K562 (cell line): ENCODE measurements around the gene RAD51AP2. TPM values are rescaled to one million over a fixed set of nuclear protein-coding genes. Genes with fewer than 3 reads are reported as not detected.

Source experiments
- ASH1L ChIP-seq: fragments of 450-650 bp; IDR thresholded peaks from 2 replicates; pipeline ENCODE4 v1.6.1; 2018; ENCODE audit warnings: borderline replicate concordance, mild to moderate bottlenecking, low read depth; ENCODE audit not compliant: partially characterized antibody
- BDP1 ChIP-seq: IDR thresholded peaks from 3 replicates; pipeline ENCODE4 v1.6.1; 2011; ENCODE audit not compliant: insufficient read length, insufficient read depth
- BHLHE40 ChIP-seq: IDR thresholded peaks from 2 replicates; pipeline ENCODE4 v1.6.1; 2011; ENCODE audit warnings: low read length, improper control_type of control experiment
- ELF2 ChIP-seq: fragments of 250-450 bp; sonication (Bioruptor Pico); IDR thresholded peaks from 2 replicates; pipeline ENCODE4 v1.5.0; 2021; ENCODE audit warnings: mild to moderate bottlenecking
- ERF ChIP-seq: fragments of 450-650 bp; formaldehyde crosslinking; IDR thresholded peaks from 2 replicates; pipeline ENCODE4 v1.4.0; 2020; ENCODE audit warnings: mild to moderate bottlenecking, mixed read lengths
- EWSR1 ChIP-seq: fragments of 450-650 bp; IDR thresholded peaks from 2 replicates; pipeline ENCODE4 v1.6.1; 2018; ENCODE audit warnings: borderline replicate concordance, mild to moderate bottlenecking, low read depth, moderate library complexity; ENCODE audit not compliant: partially characterized antibody
- FOXK2 ChIP-seq, 2 experiments: fragments of 450-650 bp; IDR thresholded peaks in 1 of 2; conservative IDR thresholded peaks in 1 of 2; 2 replicates each; pipeline ENCODE4 v1.6.1; 2016; ENCODE audit warnings: low read depth in 2 of 2, mild to moderate bottlenecking in 1 of 2
- ILK ChIP-seq: fragments of 450-650 bp; IDR thresholded peaks from 2 replicates; pipeline ENCODE4 v1.6.1; 2016; ENCODE audit warnings: missing genetic modification characterization, low read depth, mild to moderate bottlenecking, missing compliant biosample characterization, moderate library complexity, borderline replicate concordance
- MAX ChIP-seq: sonication (generic); formaldehyde crosslinking; IDR thresholded peaks from 2 replicates; pipeline ENCODE4 v1.9.0; 2022; ENCODE audit warnings: mild to moderate bottlenecking, missing genetic modification reagents
- MLX ChIP-seq, 2 experiments: fragments of 450-650 bp in 1 of 2; sonication (generic) in 1 of 2; formaldehyde crosslinking; conservative IDR thresholded peaks; 2 replicates each; pipeline versions ENCODE4 v1.4.0 to v1.8.1; 2020 to 2022; ENCODE audit warnings: mild to moderate bottlenecking in 1 of 2, missing genetic modification reagents in 1 of 2
- NFRKB ChIP-seq: fragments of 450-650 bp; IDR thresholded peaks from 2 replicates; pipeline ENCODE4 v1.6.1; 2016; ENCODE audit warnings: low read depth
- PCBP1 ChIP-seq: fragments of 200-400 bp; formaldehyde crosslinking; IDR thresholded peaks from 2 replicates; pipeline ENCODE4 v1.6.1; 2018; ENCODE audit warnings: mild to moderate bottlenecking, low read depth, low read length; ENCODE audit not compliant: poor library complexity, severe bottlenecking
- POLR2A ChIP-seq: fragments of 450-650 bp; conservative IDR thresholded peaks from 2 replicates; pipeline ENCODE4 v1.6.1; 2016
- POLR2AphosphoS2 ChIP-seq: IDR thresholded peaks from 2 replicates; pipeline ENCODE4 v1.6.1; 2012; ENCODE audit warnings: low read length, improper control_type of control experiment
- PTTG1 ChIP-seq: fragments of 450-650 bp; IDR thresholded peaks from 2 replicates; pipeline ENCODE4 v1.6.1; 2016; ENCODE audit warnings: low read depth, mild to moderate bottlenecking, missing genetic modification characterization, missing compliant biosample characterization
- RBM34 ChIP-seq: fragments of 200-400 bp; formaldehyde crosslinking; IDR thresholded peaks from 2 replicates; pipeline ENCODE4 v1.6.1; 2018; ENCODE audit warnings: low read length, borderline replicate concordance; ENCODE audit not compliant: insufficient read depth
- SMAD4 ChIP-seq: fragments of 250-450 bp; sonication (Bioruptor Pico); conservative IDR thresholded peaks from 2 replicates; pipeline ENCODE4 v1.8.0; 2021; ENCODE audit warnings: inconsistent platforms, mild to moderate bottlenecking, moderate library complexity
- ZKSCAN8 ChIP-seq: fragments of 200-800 bp; sonication (Bioruptor generic); IDR thresholded peaks from 2 replicates; pipeline ENCODE4 v1.6.1; 2016; ENCODE audit warnings: missing genetic modification characterization, missing compliant biosample characterization
- ZNF184 ChIP-seq: sonication (generic); formaldehyde crosslinking; IDR thresholded peaks from 2 replicates; pipeline ENCODE4 v1.5.0; 2020; ENCODE audit warnings: missing genetic modification reagents
- ZNF24 ChIP-seq: fragments of 450-650 bp; IDR thresholded peaks from 2 replicates; pipeline ENCODE4 v1.6.1; 2016
- ZNF263 ChIP-seq: sonication (generic); formaldehyde crosslinking; IDR thresholded peaks from 2 replicates; pipeline ENCODE4 v1.8.0; 2022; ENCODE audit warnings: mild to moderate bottlenecking, missing genetic modification reagents, borderline replicate concordance
- ZNF354B ChIP-seq: fragments of 250-450 bp; sonication (Bioruptor Pico); IDR thresholded peaks from 2 replicates; pipeline ENCODE4 v1.4.0; 2020
- ZNF766 ChIP-seq: fragments of 200-800 bp; sonication (Bioruptor generic); conservative IDR thresholded peaks from 2 replicates; pipeline ENCODE4 v1.6.1; 2016; ENCODE audit warnings: missing genetic modification characterization, missing compliant biosample characterization
- polyA plus RNA-seq, 8 experiments: library from polyadenylated mRNA; depleted of rRNA in 4 of 8; stranded (reverse) in 5 of 8; unstranded in 3 of 8; fragments of >200 nt; fragmentation: Nextera tagmentation in 2 of 8; fragmentation: Illumina TruSeq in 1 of 8; extraction: Ambion mirVana in 2 of 8; extraction: Trizol in 1 of 8; gene quantifications; 2 replicates each; pipeline versions ENCODE4 v1.2.1 to v1.2.3, GENCODE V29; 2011 to 2014; ENCODE audit warnings: inconsistent platforms in 1 of 8, missing spikeins in 1 of 8
- total RNA-seq, 7 experiments: library from RNA; depleted of rRNA in 6 of 7; stranded (reverse); fragments of >200 nt in 6 of 7; fragmentation: Illumina TruSeq in 2 of 7; extraction: Trizol in 2 of 7; gene quantifications; 2 replicates each; pipeline versions ENCODE4 v1.2.1 to v1.2.3, GENCODE V29; 2011 to 2021; ENCODE audit warnings: low replicate concordance in 1 of 7
- TF ChIP-seq, protein P1 (sequence below): fragments of 250-450 bp; sonication (Bioruptor Pico); IDR thresholded peaks from 2 replicates; pipeline ENCODE4 v1.4.0; 2020
- TF ChIP-seq, protein P2 (sequence below): IDR thresholded peaks from 2 replicates; pipeline ENCODE4 v1.6.1; 2011; ENCODE audit not compliant: insufficient read length; ENCODE audit errors: extremely low read depth

Gene RAD51AP2
- total and polyA plus RNA-seq, 9 of the 15 experiments (the other 6 are each of a cell fraction or from before 2014, with no cell fraction given): 0.01 to 0.04 (median 0.04) TPM; not detected in 6

- TF ChIP-seq MAX: 0 out of 2 replicates have a peak, but pooled peaks have one; percentile 21
- TF ChIP-seq ZNF184 (CRISPR knock-in tag): no peak
- TF ChIP-seq, protein P1, sequence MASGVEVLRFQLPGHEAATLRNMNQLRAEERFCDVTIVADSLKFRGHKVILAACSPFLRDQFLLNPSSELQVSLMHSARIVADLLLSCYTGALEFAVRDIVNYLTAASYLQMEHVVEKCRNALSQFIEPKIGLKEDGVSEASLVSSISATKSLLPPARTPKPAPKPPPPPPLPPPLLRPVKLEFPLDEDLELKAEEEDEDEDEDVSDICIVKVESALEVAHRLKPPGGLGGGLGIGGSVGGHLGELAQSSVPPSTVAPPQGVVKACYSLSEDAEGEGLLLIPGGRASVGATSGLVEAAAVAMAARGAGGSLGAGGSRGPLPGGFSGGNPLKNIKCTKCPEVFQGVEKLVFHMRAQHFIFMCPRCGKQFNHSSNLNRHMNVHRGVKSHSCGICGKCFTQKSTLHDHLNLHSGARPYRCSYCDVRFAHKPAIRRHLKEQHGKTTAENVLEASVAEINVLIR (CRISPR knock-in tag): no peak
- TF ChIP-seq ELF2: no peak
- TF ChIP-seq RBM34: no peak
- TF ChIP-seq ILK (tag): no peak
- no peak for TF ChIP-seq BHLHE40
- TF ChIP-seq PCBP1: peak; percentile 66
- no peak for TF ChIP-seq NFRKB
- no peak for TF ChIP-seq ZNF263 (CRISPR knock-in tag)
- TF ChIP-seq ERF (CRISPR knock-in tag): no peak
- TF ChIP-seq PTTG1 (tag): no peak
- TF ChIP-seq MLX (CRISPR knock-in tag; conservative IDR thresholded peaks at IDR 0.05): no peak
- TF ChIP-seq ASH1L: no peak
- no peak for TF ChIP-seq ZNF354B (CRISPR knock-in tag)
- no peak for TF ChIP-seq POLR2AphosphoS2
- TF ChIP-seq ZKSCAN8 (CRISPR knock-in tag): no peak
- TF ChIP-seq POLR2A: peak; percentile 80
- 0 out of 2 replicates have a peak, but pooled peaks have one; percentile 5 for TF ChIP-seq SMAD4 (CRISPR knock-in tag)
- TF ChIP-seq, protein P2, sequence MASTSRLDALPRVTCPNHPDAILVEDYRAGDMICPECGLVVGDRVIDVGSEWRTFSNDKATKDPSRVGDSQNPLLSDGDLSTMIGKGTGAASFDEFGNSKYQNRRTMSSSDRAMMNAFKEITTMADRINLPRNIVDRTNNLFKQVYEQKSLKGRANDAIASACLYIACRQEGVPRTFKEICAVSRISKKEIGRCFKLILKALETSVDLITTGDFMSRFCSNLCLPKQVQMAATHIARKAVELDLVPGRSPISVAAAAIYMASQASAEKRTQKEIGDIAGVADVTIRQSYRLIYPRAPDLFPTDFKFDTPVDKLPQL: peak; percentile 60
- no peak for TF ChIP-seq BDP1
- TF ChIP-seq ZNF766 (CRISPR knock-in tag): no peak
- TF ChIP-seq EWSR1: no peak
- TF ChIP-seq FOXK2 (conservative IDR thresholded peaks at IDR 0.05 in 1 of 2, IDR thresholded peaks at IDR 0.05 in 1 of 2; ENCODE audit: low read depth in 2 of 2): no peak
- no peak for TF ChIP-seq ZNF24
These were observed at the start of gene RAD51AP2 (continued) for GRCh38 chr2:17518212-17519154.
